ENCODE results near the gene MAL. TPM values are rescaled to one million over a fixed set of nuclear protein-coding genes. Genes with fewer than 3 reads are reported as not detected.

The MAL gene
- total and polyA plus RNA-seq, 2 of the 13 experiments (the other 11 are each of a cell fraction or from before 2014, with no cell fraction given): not detected

DNA sequence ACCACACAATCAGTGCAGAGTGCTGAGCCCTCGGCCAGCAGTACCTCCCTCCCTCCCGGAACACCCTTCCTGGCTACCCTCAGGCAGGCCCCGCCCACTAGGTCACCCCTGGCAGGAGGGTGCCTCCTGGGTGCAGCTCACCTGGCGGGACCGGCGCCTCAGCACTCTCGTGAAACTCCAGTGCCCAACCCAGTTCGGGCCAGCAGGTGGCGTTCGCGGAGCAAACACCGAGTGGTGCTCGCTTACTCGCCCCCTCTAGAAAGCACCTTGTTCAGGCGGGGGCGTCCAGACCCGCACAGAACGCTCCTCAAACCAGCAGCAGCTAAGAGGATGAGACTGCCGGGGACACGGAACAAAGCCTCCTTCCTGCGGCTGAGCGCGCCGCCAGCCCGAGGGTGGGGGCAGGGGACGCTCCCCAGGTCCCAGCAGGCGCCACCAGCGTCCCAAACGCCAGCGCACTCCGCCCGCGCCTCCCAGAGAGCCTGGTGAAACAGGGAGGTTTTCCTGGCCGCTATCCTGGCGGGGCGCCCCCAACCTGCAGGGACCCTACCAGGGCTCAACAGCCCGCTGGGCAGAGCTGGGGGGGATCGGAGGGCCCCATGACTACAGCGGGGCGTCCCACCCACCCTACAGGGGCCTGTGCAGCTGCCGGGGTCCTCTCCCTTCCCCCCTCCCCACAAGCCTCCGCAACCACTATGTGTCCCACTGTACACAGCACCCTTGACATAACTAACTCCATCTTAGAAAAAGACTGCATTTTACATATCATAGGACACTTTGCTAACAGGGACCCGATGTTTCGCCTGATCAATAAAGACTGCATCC is 51.4 kb downstream of the MAL start (continued):
- TF ChIP-seq, protein P1, sequence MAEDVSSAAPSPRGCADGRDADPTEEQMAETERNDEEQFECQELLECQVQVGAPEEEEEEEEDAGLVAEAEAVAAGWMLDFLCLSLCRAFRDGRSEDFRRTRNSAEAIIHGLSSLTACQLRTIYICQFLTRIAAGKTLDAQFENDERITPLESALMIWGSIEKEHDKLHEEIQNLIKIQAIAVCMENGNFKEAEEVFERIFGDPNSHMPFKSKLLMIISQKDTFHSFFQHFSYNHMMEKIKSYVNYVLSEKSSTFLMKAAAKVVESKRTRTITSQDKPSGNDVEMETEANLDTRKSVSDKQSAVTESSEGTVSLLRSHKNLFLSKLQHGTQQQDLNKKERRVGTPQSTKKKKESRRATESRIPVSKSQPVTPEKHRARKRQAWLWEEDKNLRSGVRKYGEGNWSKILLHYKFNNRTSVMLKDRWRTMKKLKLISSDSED (CRISPR knock-in tag; IDR thresholded peaks at IDR 0.05): no peak
- TF ChIP-seq, protein P2, sequence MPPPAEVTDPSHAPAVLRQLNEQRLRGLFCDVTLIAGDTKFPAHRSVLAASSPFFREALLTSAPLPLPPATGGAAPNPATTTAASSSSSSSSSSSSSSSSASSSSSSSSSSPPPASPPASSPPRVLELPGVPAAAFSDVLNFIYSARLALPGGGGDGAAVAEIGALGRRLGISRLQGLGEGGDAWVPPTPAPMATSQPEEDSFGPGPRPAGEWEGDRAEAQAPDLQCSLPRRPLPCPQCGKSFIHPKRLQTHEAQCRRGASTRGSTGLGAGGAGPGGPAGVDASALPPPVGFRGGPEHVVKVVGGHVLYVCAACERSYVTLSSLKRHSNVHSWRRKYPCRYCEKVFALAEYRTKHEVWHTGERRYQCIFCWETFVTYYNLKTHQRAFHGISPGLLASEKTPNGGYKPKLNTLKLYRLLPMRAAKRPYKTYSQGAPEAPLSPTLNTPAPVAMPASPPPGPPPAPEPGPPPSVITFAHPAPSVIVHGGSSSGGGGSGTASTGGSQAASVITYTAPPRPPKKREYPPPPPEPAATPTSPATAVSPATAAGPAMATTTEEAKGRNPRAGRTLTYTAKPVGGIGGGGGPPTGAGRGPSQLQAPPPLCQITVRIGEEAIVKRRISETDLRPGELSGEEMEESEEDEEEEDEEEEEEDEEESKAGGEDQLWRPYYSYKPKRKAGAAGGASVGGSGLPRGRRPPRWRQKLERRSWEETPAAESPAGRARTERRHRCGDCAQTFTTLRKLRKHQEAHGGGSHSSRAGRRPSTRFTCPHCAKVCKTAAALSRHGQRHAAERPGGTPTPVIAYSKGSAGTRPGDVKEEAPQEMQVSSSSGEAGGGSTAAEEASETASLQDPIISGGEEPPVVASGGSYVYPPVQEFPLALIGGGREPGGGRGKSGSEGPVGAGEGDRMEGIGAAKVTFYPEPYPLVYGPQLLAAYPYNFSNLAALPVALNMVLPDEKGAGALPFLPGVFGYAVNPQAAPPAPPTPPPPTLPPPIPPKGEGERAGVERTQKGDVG (CRISPR knock-in tag; IDR thresholded peaks at IDR 0.05; ENCODE audit: borderline replicate concordance): no peak
- TF ChIP-seq TCF7 (IDR thresholded peaks at IDR 0.05; ENCODE audit: low read depth): no peak
- TF ChIP-seq ZFAT (CRISPR knock-in tag; conservative IDR thresholded peaks at IDR 0.05): no peak
- no peak for TF ChIP-seq ZNF737 (CRISPR knock-in tag; IDR thresholded peaks at IDR 0.05; ENCODE audit: borderline replicate concordance)
- 0 out of 2 replicates have a peak, but pooled peaks have one; percentile 25 for TF ChIP-seq ELF3 (CRISPR knock-in tag; IDR thresholded peaks at IDR 0.05)
- no peak for TF ChIP-seq NFIC (IDR thresholded peaks at IDR 0.05; ENCODE audit: low read length)
- TF ChIP-seq, protein P3, sequence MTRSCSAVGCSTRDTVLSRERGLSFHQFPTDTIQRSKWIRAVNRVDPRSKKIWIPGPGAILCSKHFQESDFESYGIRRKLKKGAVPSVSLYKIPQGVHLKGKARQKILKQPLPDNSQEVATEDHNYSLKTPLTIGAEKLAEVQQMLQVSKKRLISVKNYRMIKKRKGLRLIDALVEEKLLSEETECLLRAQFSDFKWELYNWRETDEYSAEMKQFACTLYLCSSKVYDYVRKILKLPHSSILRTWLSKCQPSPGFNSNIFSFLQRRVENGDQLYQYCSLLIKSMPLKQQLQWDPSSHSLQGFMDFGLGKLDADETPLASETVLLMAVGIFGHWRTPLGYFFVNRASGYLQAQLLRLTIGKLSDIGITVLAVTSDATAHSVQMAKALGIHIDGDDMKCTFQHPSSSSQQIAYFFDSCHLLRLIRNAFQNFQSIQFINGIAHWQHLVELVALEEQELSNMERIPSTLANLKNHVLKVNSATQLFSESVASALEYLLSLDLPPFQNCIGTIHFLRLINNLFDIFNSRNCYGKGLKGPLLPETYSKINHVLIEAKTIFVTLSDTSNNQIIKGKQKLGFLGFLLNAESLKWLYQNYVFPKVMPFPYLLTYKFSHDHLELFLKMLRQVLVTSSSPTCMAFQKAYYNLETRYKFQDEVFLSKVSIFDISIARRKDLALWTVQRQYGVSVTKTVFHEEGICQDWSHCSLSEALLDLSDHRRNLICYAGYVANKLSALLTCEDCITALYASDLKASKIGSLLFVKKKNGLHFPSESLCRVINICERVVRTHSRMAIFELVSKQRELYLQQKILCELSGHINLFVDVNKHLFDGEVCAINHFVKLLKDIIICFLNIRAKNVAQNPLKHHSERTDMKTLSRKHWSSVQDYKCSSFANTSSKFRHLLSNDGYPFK (CRISPR knock-in tag; IDR thresholded peaks at IDR 0.05; ENCODE audit: borderline replicate concordance): no peak
- no peak for TF ChIP-seq IRX3 (CRISPR knock-in tag; IDR thresholded peaks at IDR 0.05; ENCODE audit: borderline replicate concordance, low read depth)
- TF ChIP-seq MAFK (conservative IDR thresholded peaks at IDR 0.05 in 1 of 2, IDR thresholded peaks at IDR 0.05 in 1 of 2; ENCODE audit: low read length in 2 of 2): no peak
- TF ChIP-seq HNF4G (IDR thresholded peaks at IDR 0.05; ENCODE audit: borderline replicate concordance, low read depth, low read length): no peak
- no peak for TF ChIP-seq HNF4G (CRISPR knock-in tag; IDR thresholded peaks at IDR 0.05; ENCODE audit: borderline replicate concordance, low read depth)
- TF ChIP-seq ZNF891 (CRISPR knock-in tag; IDR thresholded peaks at IDR 0.05): peak; percentile 63; the same call in 1 of the 2 replicates
- no peak for TF ChIP-seq ZBTB8A (CRISPR knock-in tag; IDR thresholded peaks at IDR 0.05; ENCODE audit: borderline replicate concordance, low read depth)
- no peak for TF ChIP-seq SNRNP70 (IDR thresholded peaks at IDR 0.05; ENCODE audit: low read depth, low read length)
- TF ChIP-seq SATB2 (CRISPR knock-in tag; IDR thresholded peaks at IDR 0.05): no peak
- TF ChIP-seq ZNF562 (CRISPR knock-in tag; IDR thresholded peaks at IDR 0.05; ENCODE audit: borderline replicate concordance): no peak
- no peak for TF ChIP-seq ZNF446 (CRISPR knock-in tag; IDR thresholded peaks at IDR 0.05)

Measured in HepG2 (cell line).